GM10266 (cell line): ENCODE measurements around the gene AGT.

Experiments
- DNase-seq: peaks from one replicate; pipeline ENCODE4 v3.0.0; 2012; ENCODE audit errors: extremely low spot score
- TF ChIP-seq, protein P1 (sequence below): IDR thresholded peaks from 2 replicates; pipeline ENCODE4 v1.5.1; 2012; ENCODE audit warnings: mild to moderate bottlenecking, low read depth; ENCODE audit not compliant: control insufficient read depth, insufficient read depth; ENCODE audit errors: missing control alignments

The AGT gene

DNA sequence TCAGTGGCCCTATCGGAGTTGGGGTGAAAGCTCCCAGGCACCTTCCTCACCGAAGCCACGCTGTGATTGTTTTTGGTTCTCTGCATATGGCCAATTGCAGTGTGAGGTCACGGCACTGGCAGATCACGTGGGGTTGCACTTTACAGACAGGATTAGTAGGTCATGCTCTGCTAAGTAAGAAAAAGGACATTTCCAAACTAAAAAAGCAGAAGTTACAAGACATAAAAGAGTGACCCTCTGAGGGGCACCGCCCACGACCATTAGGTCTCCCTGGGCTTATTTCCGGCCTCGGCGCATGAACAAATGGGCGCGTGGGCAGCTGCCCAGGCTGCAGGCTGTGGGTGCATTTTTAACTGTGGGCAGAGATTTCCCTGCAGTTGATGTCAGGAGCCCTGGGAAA is 35.2 kb upstream of the AGT start:
- TF ChIP-seq, protein P1, sequence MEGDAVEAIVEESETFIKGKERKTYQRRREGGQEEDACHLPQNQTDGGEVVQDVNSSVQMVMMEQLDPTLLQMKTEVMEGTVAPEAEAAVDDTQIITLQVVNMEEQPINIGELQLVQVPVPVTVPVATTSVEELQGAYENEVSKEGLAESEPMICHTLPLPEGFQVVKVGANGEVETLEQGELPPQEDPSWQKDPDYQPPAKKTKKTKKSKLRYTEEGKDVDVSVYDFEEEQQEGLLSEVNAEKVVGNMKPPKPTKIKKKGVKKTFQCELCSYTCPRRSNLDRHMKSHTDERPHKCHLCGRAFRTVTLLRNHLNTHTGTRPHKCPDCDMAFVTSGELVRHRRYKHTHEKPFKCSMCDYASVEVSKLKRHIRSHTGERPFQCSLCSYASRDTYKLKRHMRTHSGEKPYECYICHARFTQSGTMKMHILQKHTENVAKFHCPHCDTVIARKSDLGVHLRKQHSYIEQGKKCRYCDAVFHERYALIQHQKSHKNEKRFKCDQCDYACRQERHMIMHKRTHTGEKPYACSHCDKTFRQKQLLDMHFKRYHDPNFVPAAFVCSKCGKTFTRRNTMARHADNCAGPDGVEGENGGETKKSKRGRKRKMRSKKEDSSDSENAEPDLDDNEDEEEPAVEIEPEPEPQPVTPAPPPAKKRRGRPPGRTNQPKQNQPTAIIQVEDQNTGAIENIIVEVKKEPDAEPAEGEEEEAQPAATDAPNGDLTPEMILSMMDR, result no peak
- no peak for DNase-seq

DNA sequence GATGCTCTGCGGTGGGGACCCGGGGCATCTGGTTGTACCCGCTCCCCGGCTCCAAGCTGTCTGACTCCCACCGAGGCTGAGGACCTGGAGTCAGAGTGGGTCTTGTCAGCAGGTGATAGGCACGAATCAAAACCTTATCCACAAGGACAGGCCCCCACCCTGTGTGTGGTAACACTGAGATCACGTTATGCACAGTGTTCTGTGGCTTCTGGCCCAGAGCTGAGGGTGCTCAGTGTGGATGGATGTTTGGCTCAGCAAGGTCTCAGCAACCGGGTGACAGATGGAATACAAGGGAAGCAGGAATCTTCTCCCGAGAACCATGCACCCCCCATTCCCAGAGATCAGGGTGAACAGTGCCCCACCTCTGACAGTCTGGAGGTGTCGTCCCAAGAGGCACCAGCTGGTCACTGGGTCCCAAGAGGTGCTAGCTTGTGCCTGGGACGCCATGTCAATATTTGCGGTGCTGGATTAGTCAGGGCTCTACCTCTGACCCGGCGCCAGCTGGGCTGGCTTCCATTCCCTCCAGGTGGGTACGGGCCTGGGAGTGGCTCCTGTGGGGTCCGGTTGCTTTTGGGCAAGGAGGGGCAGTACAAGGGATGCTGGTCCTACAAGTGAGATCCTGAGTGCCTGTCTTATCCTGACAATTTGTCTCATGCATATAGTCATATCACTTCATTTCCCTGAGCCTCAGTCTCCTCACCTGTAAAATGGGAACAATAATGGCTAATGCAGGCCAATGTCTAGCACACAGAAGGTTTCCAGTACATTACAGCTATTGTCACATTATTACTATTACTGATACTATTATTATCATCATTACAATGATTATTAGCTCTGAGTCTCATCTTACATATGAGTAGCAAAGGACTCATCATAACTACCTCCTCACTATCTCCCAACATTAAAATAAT is 34.2 kb upstream of the AGT start:
- DNase-seq, result no peak
- TF ChIP-seq, protein P1, result no peak

DNA sequence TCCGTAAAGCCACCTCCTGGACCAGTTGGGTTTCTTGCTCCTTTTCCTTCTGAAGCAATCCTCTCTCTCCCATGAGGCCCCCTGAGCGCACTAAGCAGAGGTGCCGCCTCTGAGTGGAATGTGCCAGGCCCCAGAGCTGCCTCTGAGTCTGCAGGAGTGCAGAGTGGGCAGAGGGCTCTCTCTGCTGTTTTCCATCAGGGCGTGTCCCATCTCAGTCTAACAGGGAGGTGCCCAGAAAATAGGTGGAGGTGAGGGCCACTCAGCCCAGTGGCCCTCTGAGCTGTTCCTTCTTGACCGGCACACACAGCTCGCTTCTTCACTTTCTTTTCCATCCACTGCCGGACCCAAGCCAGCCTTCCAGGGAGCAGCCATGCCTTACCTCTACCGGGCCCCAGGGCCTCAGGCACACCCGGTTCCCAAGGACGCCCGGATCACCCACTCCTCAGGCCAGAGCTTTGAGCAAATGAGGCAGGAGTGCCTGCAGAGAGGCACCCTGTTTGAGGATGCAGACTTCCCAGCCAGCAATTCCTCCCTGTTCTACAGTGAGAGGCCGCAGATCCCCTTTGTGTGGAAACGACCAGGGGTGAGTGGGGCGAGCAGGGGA is 33.3 kb upstream of the AGT start, which contains the start of gene CAPN9:
Gene CAPN9 (plus strand): TSS at position 262 of the 604 bp plus-strand sequence. CDS start 109 bp downstream, at position 371.
- TF ChIP-seq, protein P1, result no peak
- no peak for DNase-seq

DNA sequence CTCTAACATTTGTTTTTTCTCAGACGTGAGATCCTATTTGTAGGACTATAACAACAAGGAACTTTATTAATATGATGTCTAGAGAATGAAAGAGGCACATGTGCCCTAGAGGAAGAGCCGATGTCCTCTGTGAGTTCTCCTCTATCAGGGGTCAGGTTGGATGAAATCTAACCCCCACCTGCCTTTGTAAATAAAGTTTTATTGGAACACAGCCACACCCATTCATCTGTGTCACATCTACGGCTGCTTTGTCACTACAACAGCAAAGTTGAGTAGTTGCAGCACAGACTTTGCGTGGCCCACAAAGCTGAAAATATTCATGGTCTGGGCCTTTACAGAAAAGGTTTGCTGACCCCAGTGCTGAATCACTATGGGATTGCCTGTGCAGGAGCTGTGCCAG is 32.7 kb upstream of the AGT start:
- TF ChIP-seq, protein P1, result no peak
- no peak for DNase-seq

DNA sequence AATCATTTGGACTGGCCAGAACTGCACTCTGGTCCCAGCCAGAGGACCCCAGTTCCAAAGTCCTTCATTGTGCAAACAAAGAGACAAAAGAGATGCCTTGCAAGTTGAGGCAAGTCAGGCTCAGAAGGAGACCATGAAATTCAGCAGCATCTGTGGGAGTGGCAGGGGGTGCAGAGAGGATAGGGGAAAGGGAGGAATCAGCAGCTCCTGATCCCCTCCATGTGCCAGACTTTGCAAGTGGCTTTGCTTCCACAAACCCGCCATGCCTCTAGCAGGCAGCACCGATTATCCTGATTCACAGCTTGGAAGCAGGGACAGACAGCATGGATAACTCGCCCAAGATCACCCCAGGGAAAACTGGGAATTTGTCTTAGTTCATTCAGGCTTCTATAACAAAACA is 31.1 kb upstream of the AGT start:
- TF ChIP-seq, protein P1, result no peak
- DNase-seq, result no peak

DNA sequence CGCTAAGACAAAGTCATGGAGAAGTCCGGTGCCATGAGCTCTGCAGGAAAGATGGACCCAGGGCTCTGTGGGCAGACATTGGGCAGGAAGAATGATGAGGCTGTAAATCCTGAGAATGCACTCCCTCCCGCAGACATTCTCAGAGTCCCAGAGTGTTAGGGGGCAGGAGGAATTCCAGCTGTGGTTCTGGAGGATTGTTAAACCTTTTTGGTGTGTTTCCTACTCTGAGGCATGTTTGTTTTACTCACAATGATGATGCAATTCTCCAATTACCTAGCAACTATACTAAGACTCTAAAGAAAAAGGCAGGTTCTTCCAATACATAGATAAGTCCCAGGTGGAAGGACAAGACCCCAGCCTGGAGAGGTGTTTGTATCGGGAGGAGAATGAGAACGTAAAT is 30.5 kb upstream of the AGT start:
- TF ChIP-seq, protein P1, result no peak
- no peak for DNase-seq

DNA sequence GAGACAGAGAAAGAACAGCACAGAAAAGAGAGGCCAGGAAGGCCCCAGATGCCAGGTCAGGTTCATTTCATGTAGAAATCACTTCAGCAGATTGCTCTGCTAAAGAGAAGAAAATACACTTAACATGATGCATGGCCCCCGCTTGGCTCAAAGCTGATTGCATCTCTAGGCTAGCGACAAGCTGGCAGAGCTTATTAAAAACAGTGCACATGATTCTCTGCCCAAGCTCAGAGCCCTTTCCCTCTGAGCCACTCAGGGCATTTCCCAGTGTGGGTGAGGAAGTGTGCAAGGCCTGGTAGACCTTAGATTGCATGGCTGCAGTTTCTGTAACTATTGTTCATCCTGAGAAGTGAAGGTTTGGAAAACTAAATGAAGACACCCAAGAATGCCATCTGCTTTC is 30.0 kb upstream of the AGT start:
- DNase-seq, result no peak
- TF ChIP-seq, protein P1, result no peak
